ENCODE measurements around the gene C3orf62.
"Not testable (repeated sequence)": the region's sequence is repeated elsewhere in the genome, so short reads cannot be mapped to it uniquely, and the experiment has no call there.

C3orf62 gene

DNA sequence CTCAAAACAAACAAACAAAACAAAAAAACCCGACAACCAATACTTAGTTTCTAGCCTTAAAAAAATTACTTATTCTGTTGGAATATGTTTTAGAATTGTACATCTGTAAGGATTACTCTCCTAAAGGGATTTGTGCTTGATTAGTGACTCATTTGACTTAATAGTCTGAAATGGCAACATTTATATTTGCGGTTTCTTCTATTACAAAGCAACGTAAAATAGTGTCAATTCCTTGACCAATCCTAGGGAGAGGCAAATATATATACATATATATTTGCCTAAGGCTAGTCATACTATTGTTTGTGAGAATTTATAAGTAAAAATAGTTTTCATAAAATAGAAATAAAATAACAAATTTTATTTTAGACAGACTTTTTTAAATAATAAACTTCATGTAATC lies 39.7 kb downstream of the C3orf62 start:
- no peak overlapping the region for H3K27ac ChIP-seq
- TF ChIP-seq ZFX (IDR thresholded peaks at IDR 0.05; ENCODE audit: borderline replicate concordance) = no peak
- TF ChIP-seq, protein P1, sequence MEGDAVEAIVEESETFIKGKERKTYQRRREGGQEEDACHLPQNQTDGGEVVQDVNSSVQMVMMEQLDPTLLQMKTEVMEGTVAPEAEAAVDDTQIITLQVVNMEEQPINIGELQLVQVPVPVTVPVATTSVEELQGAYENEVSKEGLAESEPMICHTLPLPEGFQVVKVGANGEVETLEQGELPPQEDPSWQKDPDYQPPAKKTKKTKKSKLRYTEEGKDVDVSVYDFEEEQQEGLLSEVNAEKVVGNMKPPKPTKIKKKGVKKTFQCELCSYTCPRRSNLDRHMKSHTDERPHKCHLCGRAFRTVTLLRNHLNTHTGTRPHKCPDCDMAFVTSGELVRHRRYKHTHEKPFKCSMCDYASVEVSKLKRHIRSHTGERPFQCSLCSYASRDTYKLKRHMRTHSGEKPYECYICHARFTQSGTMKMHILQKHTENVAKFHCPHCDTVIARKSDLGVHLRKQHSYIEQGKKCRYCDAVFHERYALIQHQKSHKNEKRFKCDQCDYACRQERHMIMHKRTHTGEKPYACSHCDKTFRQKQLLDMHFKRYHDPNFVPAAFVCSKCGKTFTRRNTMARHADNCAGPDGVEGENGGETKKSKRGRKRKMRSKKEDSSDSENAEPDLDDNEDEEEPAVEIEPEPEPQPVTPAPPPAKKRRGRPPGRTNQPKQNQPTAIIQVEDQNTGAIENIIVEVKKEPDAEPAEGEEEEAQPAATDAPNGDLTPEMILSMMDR (IDR thresholded peaks at IDR 0.05) = no peak

DNA sequence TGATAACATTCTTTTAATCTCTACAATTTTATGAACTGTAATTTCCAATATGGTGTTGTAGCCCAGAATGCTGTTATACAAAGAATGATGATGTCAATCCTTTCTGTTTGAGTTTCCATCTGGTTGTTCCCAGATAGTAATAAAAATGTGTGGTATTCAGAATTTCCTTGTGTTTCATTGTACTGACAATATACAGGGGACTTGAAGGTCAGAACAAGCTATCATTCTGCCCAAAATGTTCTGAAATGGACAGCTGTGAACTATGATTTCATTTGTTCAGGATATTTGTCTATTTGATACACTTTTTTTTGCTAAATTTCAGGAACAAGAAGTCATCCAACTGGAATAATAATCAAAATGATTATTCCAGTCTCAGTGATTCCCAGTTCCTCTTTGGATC lies 40.8 kb downstream of the C3orf62 start:
- H3K27ac ChIP-seq = no peak overlapping the region
- TF ChIP-seq, protein P1 (IDR thresholded peaks at IDR 0.05) = no peak
- TF ChIP-seq ZFX (IDR thresholded peaks at IDR 0.05; ENCODE audit: borderline replicate concordance) = no peak

DNA sequence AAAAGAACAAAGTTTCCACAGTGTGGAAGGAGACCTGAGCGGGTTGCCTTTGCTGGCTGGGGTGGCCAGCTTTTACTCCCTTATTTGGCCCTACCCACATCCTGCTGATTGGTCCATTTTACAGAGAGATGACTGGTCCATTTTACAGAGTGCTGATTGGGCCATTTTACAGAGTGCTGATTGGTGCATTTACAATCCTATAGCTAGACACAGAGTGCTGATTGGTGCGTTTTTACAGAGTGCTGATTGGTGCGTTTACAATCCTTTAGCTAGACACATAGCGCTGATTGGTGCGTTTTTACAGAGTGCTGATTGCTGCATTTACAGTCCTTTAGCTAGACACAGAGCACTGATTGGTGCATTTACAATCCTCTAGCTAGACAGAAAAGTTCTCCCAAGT lies 48.2 kb downstream of the C3orf62 start:
- not testable (repeated sequence) for H3K27ac ChIP-seq

DNA sequence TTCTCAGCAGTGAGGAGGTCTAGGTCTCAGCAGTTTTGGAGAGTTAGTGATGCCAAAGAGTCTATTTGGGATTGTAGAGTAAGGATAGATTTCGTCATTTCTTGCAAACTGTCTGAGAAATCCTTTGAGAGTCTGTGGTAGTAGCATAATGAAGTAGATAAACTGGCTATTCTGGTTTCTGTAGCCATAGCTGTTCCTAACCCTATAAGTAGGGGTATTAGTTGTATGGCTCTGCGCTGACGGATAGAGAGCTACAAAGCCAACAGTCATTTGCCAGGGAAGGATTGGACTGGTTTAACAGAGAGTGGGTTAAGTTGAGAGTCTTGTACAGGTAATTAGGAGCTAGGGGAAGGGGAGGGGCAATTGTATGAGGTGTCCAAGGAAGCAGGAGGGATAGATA lies 55.0 kb downstream of the C3orf62 start:
- TF ChIP-seq ZFX (IDR thresholded peaks at IDR 0.05; ENCODE audit: borderline replicate concordance) = no peak
- TF ChIP-seq, protein P1 (IDR thresholded peaks at IDR 0.05) = no peak

DNA sequence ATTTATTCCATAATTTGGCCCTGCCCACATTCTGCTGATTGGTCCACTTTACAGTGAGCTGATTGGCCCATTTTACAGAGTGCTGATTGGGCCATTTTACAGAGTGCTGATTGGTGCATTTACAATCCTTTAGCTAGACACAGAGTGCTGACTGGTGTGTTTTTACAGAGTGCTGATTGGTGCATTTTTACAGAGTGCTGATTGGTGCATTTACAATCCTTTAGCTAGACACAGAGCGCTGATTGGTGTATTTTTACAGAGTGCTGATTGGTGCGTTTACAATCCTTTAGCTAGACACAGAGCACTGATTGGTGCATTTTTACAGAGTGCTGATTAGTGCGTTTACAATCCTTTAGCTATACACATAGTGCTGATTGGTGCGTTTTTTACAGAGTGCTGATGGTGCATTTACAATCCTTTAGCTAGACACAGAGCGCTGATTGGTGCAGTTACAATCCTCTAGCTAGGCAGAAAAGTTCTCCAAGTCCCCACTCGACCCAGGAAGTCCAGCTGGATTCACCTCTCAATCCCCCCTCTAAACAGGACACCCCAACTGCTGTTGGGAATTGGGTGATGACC lies 56.0 kb downstream of the C3orf62 start:
- H3K27ac ChIP-seq = not testable (repeated sequence)

More for the DNA sequence above, 55.0 kb downstream of the C3orf62 start:
- no peak overlapping the region for H3K27ac ChIP-seq

DNA sequence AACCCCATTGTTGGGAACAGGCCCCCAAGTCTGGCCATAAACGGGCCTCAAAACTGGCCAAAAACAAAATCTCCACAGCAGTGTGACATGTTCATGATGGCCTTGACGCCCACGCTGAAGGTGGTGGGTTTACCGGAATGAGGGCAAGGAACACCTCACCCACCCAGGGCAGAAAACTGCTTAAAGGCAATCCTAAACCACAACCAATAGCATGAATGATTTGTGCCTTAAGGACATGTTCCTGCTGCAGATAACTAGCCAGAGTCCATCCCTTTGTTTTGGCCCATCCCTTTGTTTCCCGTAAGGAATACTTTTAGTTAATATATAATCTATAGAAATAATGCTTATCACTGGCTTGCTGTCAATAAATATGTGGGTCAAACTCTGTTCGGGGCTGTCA lies 57.9 kb downstream of the C3orf62 start:
- no peak for TF ChIP-seq ZFX (IDR thresholded peaks at IDR 0.05; ENCODE audit: borderline replicate concordance)
- TF ChIP-seq, protein P1 (IDR thresholded peaks at IDR 0.05) = no peak
- H3K27ac ChIP-seq = peak overlapping the region; percentile 70

Measured in 22Rv1 (cell line).